HepG2 (cell line): ENCODE data around the gene RPS2. TPM values are rescaled to one million over a fixed set of nuclear protein-coding genes. Genes with fewer than 3 reads are reported as not detected.

Source experiments
- CCAR2 ChIP-seq: fragments of 200-400 bp; formaldehyde crosslinking; optimal IDR thresholded peaks from 2 replicates; pipeline ENCODE3; 2018; ENCODE audit warnings: low read depth, mild to moderate bottlenecking, low read length, moderate library complexity
- GFI1 ChIP-seq: sonication (generic); formaldehyde crosslinking; IDR thresholded peaks from 2 replicates; pipeline ENCODE4 v1.5.0; 2020; ENCODE audit warnings: missing genetic modification reagents, mild to moderate bottlenecking, borderline replicate concordance
- HMG20B ChIP-seq: conservative IDR thresholded peaks from 2 replicates; pipeline ENCODE4 v1.6.1; 2016; ENCODE audit warnings: missing genetic modification reagents, missing compliant biosample characterization
- KLF15 ChIP-seq: sonication (generic); formaldehyde crosslinking; IDR thresholded peaks from 2 replicates; pipeline ENCODE4 v1.8.1; 2023; ENCODE audit warnings: borderline replicate concordance, mild to moderate bottlenecking, inconsistent platforms, missing genetic modification reagents, mixed read lengths
- MEIS2 ChIP-seq: sonication (generic); formaldehyde crosslinking; IDR thresholded peaks from 2 replicates; pipeline ENCODE4 v1.9.0; 2021; ENCODE audit warnings: mild to moderate bottlenecking, missing genetic modification reagents
- MIER2 ChIP-seq: IDR thresholded peaks from 2 replicates; pipeline ENCODE4 v1.6.1; 2016; ENCODE audit warnings: missing biosample characterization, missing genetic modification reagents
- NFIC ChIP-seq: IDR thresholded peaks from 2 replicates; pipeline ENCODE4 v1.6.1; 2012; ENCODE audit warnings: mild to moderate bottlenecking, low read length, inconsistent platforms
- POLR2AphosphoS5 ChIP-seq: IDR thresholded peaks from 2 replicates; pipeline ENCODE4 v1.6.1; 2012; ENCODE audit warnings: low read depth, low read length
- REXO4 ChIP-seq: sonication (generic); formaldehyde crosslinking; IDR thresholded peaks from 2 replicates; pipeline ENCODE4 v1.8.0; 2022; ENCODE audit warnings: missing genetic modification reagents, mild to moderate bottlenecking, borderline replicate concordance
- SMYD3 ChIP-seq: sonication (generic); formaldehyde crosslinking; IDR thresholded peaks from 2 replicates; pipeline ENCODE4 v1.8.1; 2023; ENCODE audit warnings: mild to moderate bottlenecking, missing genetic modification reagents
- SUZ12 ChIP-seq: fragments of 150-350 bp; IDR thresholded peaks from 2 replicates; pipeline ENCODE4 v1.6.1; 2014; ENCODE audit warnings: low read depth, low read length
- ZBTB34 ChIP-seq: sonication (generic); formaldehyde crosslinking; IDR thresholded peaks from 2 replicates; pipeline ENCODE4 v1.8.0; 2022; ENCODE audit warnings: mild to moderate bottlenecking, missing genetic modification reagents
- ZHX2 ChIP-seq, 2 experiments: sonication (generic) in 1 of 2; formaldehyde crosslinking in 1 of 2; IDR thresholded peaks; 2 replicates each; pipeline versions ENCODE4 v1.6.1 to v1.9.0; 2014 to 2022; ENCODE audit warnings: antibody characterized with exemption in 1 of 2, borderline replicate concordance in 1 of 2, inconsistent platforms in 1 of 2, low read depth in 1 of 2, missing genetic modification reagents in 1 of 2
- ZNF142 ChIP-seq: sonication (generic); formaldehyde crosslinking; IDR thresholded peaks from 2 replicates; pipeline ENCODE4 v1.4.0; 2020; ENCODE audit warnings: missing genetic modification reagents
- ZNF788 ChIP-seq: sonication (generic); formaldehyde crosslinking; IDR thresholded peaks from 2 replicates; pipeline ENCODE4 v1.5.0; 2020; ENCODE audit warnings: mild to moderate bottlenecking, missing genetic modification reagents, borderline replicate concordance
- polyA plus RNA-seq, 8 experiments: library from polyadenylated mRNA; depleted of rRNA in 3 of 8; stranded (reverse) in 7 of 8; unstranded in 1 of 8; fragments of >200 nt; fragmentation: Illumina TruSeq in 4 of 8; extraction: Trizol in 4 of 8; gene quantifications; 2 replicates each; pipeline versions ENCODE4 v1.2.1 to v1.2.3, GENCODE V29; 2011 to 2016; ENCODE audit warnings: low read depth in 4 of 8, missing spikeins in 1 of 8, mixed read lengths in 1 of 8; ENCODE audit not compliant: insufficient read depth in 1 of 8
- total RNA-seq, 5 experiments: library from RNA; depleted of rRNA; stranded (reverse); fragments of >200 nt; fragmentation: Illumina TruSeq; extraction: Trizol; gene quantifications; 2 replicates each; pipeline ENCODE4 v1.2.3, GENCODE V29; 2016; ENCODE audit warnings: low read depth in 1 of 5

The RPS2 gene
- total and polyA plus RNA-seq, 2 of the 13 experiments (the other 11 are each of a cell fraction or from before 2014, with no cell fraction given): 1,908 to 4,514 TPM

GRCh38 chr16:1946495-1947368, 17.9 kb downstream of the RPS2 start (continued):
- TF ChIP-seq ZNF142: no peak
- no peak for TF ChIP-seq SUZ12
- TF ChIP-seq MEIS2: no peak
- no peak for TF ChIP-seq KLF15
- no peak for TF ChIP-seq POLR2AphosphoS5
- TF ChIP-seq HMG20B (CRISPR knock-in tag): no peak
- no peak for TF ChIP-seq SMYD3 (CRISPR knock-in tag)
- no peak for TF ChIP-seq MIER2 (CRISPR knock-in tag)
- no peak for TF ChIP-seq CCAR2
- no peak for TF ChIP-seq NFIC
- TF ChIP-seq ZHX2 (IDR thresholded peaks at IDR 0.05; ENCODE audit: low read depth): no peak
- TF ChIP-seq ZHX2 (CRISPR knock-in tag; IDR thresholded peaks at IDR 0.05; ENCODE audit: borderline replicate concordance): no peak
- no peak for TF ChIP-seq ZBTB34 (CRISPR knock-in tag)
- no peak for TF ChIP-seq GFI1 (CRISPR knock-in tag)
- no peak for TF ChIP-seq ZNF788 (CRISPR knock-in tag)
- TF ChIP-seq REXO4 (CRISPR knock-in tag): no peak
